DOHH2 (cell line): ENCODE data around the gene PCBD2.

Experiments
- H3F3A ChIP-seq: fragments of 200-600 bp; sonication (generic), shearing (Covaris generic); 2 replicates; pipeline ENCODE4 v1.6.0; 2016; ENCODE audit warnings: antibody characterized with exemption, mild to moderate bottlenecking; ENCODE audit not compliant: control insufficient read depth, insufficient read depth
- H3K27ac ChIP-seq: fragments of 200-600 bp; sonication (generic); 2 replicates; pipeline ENCODE4 v1.5.1; 2014; ENCODE audit warnings: low read depth, mild to moderate bottlenecking, low read length, moderate library complexity
- H3K27me3 ChIP-seq: fragments of 200-600 bp; sonication (generic); 2 replicates; pipeline ENCODE4 v1.6.1; 2014; ENCODE audit warnings: mild to moderate bottlenecking, low read length, mixed read lengths; ENCODE audit not compliant: control insufficient read depth
- H3K36me3 ChIP-seq: fragments of 200-600 bp; sonication (generic); 2 replicates; pipeline ENCODE4 v1.6.1; 2014; ENCODE audit warnings: mild to moderate bottlenecking, low read length, moderate library complexity, mixed read lengths; ENCODE audit not compliant: control insufficient read depth
- H3K4me1 ChIP-seq: fragments of 200-600 bp; sonication (generic); 2 replicates; pipeline ENCODE4 v1.6.1; 2014; ENCODE audit warnings: mild to moderate bottlenecking, low read length, mixed read lengths; ENCODE audit not compliant: control insufficient read depth
- H3K4me2 ChIP-seq: fragments of 200-600 bp; sonication (generic); 2 replicates; pipeline ENCODE4 v1.6.0; 2014; ENCODE audit warnings: mild to moderate bottlenecking, low read length, moderate library complexity
- H3K4me3 ChIP-seq: fragments of 200-600 bp; sonication (generic); 2 replicates; pipeline ENCODE4 v1.5.1; 2014; ENCODE audit warnings: mild to moderate bottlenecking, low read length, mixed read lengths
- H3K79me2 ChIP-seq: fragments of 200-600 bp; sonication (generic); 2 replicates; pipeline ENCODE4 v1.6.1; 2014; ENCODE audit warnings: mild to moderate bottlenecking, low read length, mixed read lengths; ENCODE audit not compliant: control insufficient read depth
- H3K9me2 ChIP-seq: fragments of 200-600 bp; sonication (generic); replicated peaks from 2 replicates; pipeline ENCODE4 v1.6.1; 2014; ENCODE audit warnings: mild to moderate bottlenecking, low read length, mixed read lengths; ENCODE audit not compliant: control insufficient read depth
- H3K9me3 ChIP-seq: fragments of 200-600 bp; sonication (generic); 2 replicates; pipeline ENCODE4 v1.6.1; 2014; ENCODE audit warnings: antibody characterized with exemption, low read length, mixed read lengths; ENCODE audit not compliant: control insufficient read depth, insufficient read depth
- H4K20me1 ChIP-seq: fragments of 200-600 bp; sonication (generic); 2 replicates; pipeline ENCODE4 v1.6.0; 2014; ENCODE audit warnings: low read depth, mild to moderate bottlenecking, antibody characterized with exemption, low read length, moderate library complexity; ENCODE audit not compliant: control insufficient read depth, insufficient read depth
- EZH2phosphoT487 ChIP-seq: fragments of 200-600 bp; sonication (generic); IDR thresholded peaks from 2 replicates; pipeline ENCODE4 v1.6.1; 2017; ENCODE audit warnings: borderline replicate concordance, mild to moderate bottlenecking, antibody characterized with exemption, low read length, moderate library complexity, mixed read lengths
- TF ChIP-seq, protein P1 (sequence below): fragments of 200-600 bp; sonication (generic); IDR thresholded peaks from one replicate; pipeline ENCODE4 v1.5.1; 2014; ENCODE audit warnings: antibody characterized with exemption, mild to moderate bottlenecking, low read depth, low read length; ENCODE audit not compliant: poor library complexity, severe bottlenecking

PCBD2 gene

DNA sequence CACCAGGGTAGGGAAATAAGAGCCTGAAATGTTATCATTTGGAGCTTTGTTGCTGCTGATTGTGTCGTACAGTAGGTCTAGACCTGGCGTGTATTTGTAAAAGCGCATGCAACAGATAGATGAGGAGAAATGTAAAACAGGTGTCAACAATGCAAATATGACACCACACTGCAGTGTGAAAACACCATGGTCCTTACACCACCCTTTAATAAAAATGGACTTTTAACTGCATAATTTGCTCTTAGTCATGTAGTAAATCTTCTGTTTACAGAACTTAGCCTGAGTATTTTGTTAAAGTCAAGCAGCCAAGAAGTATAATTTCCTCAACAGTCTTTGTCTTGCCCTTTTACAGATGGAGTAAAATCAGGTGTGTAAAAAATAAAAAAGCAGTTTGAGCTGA lies 13.9 kb downstream of the PCBD2 start:
- no peaks in the 10 kb centered on the region for H3K9me2 ChIP-seq
- H4K20me1 ChIP-seq, result no peaks in the 10 kb centered on the region
- no peak overlapping the region for H3K4me2 ChIP-seq
- TF ChIP-seq, protein P1, sequence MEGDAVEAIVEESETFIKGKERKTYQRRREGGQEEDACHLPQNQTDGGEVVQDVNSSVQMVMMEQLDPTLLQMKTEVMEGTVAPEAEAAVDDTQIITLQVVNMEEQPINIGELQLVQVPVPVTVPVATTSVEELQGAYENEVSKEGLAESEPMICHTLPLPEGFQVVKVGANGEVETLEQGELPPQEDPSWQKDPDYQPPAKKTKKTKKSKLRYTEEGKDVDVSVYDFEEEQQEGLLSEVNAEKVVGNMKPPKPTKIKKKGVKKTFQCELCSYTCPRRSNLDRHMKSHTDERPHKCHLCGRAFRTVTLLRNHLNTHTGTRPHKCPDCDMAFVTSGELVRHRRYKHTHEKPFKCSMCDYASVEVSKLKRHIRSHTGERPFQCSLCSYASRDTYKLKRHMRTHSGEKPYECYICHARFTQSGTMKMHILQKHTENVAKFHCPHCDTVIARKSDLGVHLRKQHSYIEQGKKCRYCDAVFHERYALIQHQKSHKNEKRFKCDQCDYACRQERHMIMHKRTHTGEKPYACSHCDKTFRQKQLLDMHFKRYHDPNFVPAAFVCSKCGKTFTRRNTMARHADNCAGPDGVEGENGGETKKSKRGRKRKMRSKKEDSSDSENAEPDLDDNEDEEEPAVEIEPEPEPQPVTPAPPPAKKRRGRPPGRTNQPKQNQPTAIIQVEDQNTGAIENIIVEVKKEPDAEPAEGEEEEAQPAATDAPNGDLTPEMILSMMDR, result no peak
- no peak for TF ChIP-seq EZH2phosphoT487
- no peaks in the 10 kb centered on the region for H3F3A ChIP-seq
- H3K27me3 ChIP-seq, result no peaks in the 10 kb centered on the region
- H3K27ac ChIP-seq, result no peak overlapping the region
- H3K79me2 ChIP-seq, result peaks cover 21% of the 10 kb centered on the region
- H3K36me3 ChIP-seq, result peaks cover 65% of the 10 kb centered on the region
- no peaks in the 10 kb centered on the region for H3K9me3 ChIP-seq
- H3K4me1 ChIP-seq, result no peaks in the 10 kb centered on the region
- H3K4me3 ChIP-seq, result no peak overlapping the region

DNA sequence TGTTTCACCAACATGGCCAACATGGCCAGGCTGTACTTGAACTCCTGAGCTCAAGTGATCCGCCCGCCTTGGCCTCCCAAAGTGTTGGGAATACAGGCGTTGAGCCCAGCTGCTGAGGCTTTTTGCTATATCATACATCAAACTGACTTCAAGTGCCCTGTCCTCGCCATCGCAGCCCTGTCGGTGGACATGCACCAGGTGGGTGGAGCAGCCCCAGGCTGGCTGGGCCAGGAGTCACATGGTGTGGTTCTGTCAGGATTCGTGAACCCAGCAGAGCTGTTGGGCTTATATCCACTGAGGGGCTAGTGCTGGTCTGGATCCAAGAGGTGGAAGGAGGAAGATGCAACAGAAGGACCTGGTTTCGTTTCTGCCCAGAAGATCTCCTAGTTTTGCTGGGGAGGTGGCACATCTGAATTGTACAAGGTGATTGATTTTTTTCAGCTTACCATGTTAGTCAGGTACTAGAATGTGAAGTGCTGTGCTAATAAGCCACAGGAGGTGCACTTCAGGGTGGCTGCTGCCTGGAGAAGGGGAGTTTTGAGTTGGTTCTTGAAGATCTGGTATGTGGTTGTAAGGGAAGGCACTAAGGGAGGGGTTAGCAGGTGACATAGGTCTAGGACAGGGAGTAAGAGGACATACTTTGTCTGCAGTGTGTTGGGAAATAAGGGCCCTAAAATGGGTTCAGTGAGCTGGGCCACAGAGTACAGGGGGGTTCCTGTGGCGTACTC lies 16.1 kb downstream of the PCBD2 start:
- TF ChIP-seq, protein P1, result no peak
- no peak for TF ChIP-seq EZH2phosphoT487
- Histone ChIP-seq H3K9me2 (no peaks in the 10 kb centered on the region), H4K20me1 (no peaks in the 10 kb centered on the region), H3K27ac (no peak overlapping the region), H3K79me2 (peaks cover 21% of the 10 kb centered on the region), H3K9me3 (no peaks in the 10 kb centered on the region), H3K27me3 (no peaks in the 10 kb centered on the region), H3F3A (no peaks in the 10 kb centered on the region), H3K4me1 (no peaks in the 10 kb centered on the region), H3K4me2 (no peak overlapping the region), H3K4me3 (no peak overlapping the region), H3K36me3 (peaks cover 46% of the 10 kb centered on the region)

DNA sequence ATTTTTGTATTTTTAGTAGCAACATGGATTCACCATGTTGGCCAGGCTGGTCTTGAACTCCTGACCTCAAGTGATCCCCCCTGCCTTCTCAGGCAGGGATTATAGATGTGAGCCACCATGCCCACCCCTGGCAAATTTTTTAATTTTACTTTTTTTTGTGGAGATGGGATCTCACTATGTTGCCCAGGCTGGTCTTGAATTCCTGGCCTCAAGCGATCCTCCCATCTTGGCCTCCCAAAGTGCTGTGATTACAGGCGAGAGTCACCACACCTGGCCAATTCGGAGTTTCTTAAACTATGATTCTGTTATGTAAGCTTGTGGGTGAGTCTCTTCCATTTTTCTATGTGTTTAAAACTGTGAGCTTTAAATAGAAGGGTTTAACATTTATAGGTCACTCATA lies 27.6 kb downstream of the PCBD2 start:
- H3F3A ChIP-seq, result no peaks in the 10 kb centered on the region
- no peaks in the 10 kb centered on the region for H3K79me2 ChIP-seq
- H3K4me3 ChIP-seq, result no peak overlapping the region
- H3K27me3 ChIP-seq, result no peaks in the 10 kb centered on the region
- H3K27ac ChIP-seq, result no peak overlapping the region
- no peaks in the 10 kb centered on the region for H3K9me2 ChIP-seq
- H3K9me3 ChIP-seq, result no peaks in the 10 kb centered on the region
- H3K4me2 ChIP-seq, result no peak overlapping the region
- no peak for TF ChIP-seq EZH2phosphoT487
- TF ChIP-seq, protein P1, result no peak
- no peaks in the 10 kb centered on the region for H3K4me1 ChIP-seq
- H4K20me1 ChIP-seq, result no peaks in the 10 kb centered on the region
- H3K36me3 ChIP-seq, result peaks cover 54% of the 10 kb centered on the region
